Stimulated activated CD4-positive, alpha-beta T cell treated with anti-CD3 and anti-CD28 coated beads, Interleukin-12 subunit alpha, Interleukin-12 subunit beta, amount 100 ng/mL, for 4 hours (primary cell): Measurements from ENCODE around the gene LARP4B.

Source experiments
- DNase-seq: peaks from one replicate; pipeline ENCODE4 v3.0.0-alpha.2; 2020

The LARP4B gene

GRCh38 chr10:931326-932318 lies at the start of gene LARP4B:
Gene LARP4B (minus strand): TSS chr10:931705. CDS start chr10:885721, 45,984 bp downstream.
- peak; percentile 95 for DNase-seq

DNA sequence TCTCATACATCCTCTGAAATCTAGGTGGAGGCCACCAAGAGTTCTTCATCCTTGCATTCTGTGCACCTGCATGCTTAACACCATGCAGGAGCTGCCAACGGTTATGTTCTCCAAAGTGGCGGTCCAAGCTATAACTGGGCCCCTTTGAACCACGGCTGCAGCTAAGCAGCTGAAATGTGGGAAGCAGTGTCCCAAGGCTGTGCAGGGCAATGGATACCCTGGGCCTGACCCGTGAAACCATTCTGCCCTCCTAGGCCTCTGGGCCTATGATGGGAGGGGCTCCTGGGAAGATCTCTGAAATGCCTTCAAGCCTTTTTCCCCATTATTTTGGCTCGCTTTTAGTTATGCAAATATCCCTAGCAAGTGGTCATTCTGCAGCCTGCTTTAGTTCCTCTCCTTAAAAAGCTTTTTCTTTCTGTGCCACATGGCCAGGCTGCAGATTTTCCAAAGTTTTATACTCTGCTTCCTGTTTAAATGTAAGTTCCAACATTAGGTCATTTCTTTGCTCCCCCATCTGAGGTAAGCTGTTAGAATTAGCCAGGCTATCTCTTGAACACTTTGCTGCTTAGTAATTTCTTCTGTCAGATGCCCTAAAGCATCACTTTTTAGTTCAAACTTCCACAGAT lies 49.1 kb upstream of the LARP4B start:
- DNase-seq, result no peak

DNA sequence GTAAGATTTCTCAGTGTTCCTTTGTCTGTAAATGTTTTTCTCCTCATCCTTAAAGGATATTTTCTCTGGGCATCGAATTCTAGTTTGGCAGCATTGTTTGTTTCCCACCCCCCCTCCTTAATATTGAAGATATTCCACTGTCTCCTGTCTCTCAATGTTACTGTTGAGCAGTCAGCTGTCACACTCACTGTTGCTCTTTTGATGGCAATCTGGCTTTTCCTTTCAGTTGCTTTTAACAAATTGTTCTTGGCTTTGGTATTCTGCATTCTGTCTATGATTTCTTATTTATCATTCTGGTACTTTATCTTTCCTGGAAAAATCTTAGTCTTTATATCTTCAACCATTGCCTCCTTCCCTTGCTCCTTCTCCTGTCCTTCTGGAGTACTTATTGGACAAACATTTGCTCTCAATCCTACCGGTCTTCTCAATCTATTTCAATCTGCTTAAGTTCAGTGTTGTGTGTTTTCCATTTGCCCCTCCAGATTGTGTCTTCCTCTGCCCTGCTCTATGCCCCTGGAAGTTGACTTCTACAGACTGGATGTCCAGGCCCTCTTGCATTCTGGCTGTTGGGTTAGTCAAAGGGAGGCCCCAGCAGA lies 47.4 kb upstream of the LARP4B start:
- DNase-seq, result no peak

DNA sequence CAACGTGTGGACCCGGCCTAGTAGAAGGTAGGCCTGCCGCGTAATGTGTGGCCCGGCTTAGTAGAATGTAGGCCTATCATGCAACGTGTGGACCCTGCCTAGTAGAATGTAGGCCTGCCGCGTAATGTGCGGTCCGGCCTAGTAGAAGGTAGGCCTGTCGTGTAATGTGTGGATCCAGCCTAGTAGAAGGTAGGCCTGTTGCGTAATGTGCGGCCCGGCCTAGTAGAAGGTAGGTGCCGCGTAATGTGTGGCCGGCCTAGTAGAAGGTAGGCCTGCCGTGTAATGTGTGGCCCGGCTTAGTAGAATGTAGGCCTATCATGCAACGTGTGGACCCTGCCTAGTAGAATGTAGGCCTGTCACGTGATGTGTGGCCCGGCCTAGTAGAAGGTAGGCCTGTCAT lies 44.8 kb upstream of the LARP4B start:
- DNase-seq, result no peak

DNA sequence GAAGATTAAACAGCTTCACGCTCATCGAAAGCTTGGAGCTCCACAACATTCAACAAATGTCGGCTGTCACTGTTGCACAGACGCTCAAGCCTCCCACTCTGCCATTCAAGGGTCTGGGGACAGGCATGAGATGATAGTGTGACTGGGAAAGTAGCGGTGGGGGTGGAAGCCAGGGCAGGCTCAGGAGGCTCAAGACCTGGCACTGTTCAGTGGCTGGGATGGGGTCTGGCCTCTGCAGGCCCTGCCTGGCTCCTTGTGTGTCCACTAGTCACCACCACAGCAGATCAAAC lies 43.2 kb upstream of the LARP4B start:
- no peak for DNase-seq

DNA sequence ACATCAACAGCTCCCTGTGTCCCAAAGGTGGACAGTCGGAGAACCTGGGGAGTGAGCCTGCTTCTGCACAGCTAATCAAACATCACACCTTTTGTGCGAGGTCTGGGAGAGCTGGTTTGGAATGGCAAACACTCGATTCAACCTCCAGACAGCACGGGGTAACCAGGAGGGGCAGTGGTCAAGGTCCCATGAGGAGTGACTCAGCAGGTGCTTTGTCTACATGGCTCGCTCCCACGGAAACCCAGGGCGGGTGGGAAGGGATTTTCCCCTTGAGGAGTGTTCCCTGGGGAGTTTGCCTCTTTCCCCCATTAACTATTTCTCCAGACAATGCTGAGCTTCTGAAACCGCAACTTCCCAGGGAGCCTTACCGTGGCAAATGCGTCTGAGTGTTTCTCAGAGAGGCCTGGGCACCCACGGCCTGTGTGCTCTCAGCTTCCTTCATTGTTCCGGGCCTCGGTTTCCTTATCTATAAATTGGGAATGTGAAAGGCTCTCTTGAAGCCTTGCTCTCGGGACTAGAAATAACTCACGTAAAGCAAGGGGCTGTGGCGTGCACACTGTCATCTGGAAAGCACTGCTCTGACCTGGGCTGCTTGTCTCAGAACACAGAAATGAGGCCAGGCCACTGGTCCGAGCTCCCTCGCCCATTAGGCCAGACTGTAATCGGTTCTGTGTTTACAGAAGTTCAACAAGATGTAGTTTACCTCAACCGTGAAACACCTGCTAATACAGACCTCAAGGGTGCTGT lies 42.7 kb upstream of the LARP4B start:
- DNase-seq, result no peak

DNA sequence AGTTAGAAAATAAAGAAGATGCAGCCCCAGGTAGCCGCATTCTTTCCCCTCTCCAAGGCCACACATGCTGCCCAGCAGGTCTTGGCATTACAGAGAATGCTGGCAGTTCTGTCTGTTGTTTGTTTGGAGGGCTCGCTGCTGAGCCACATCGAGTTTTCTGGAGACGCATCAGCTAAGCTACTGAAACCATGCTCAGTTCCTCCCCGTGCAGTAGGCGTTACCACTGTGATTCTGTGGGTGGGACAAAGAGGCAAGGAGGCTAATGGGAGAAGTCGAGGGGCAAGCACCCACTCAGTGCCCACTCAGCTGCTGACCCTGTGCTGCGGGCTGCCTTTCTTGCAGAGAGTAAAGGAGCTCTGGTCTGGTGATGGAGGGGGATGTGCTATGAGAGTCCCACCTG lies 41.3 kb upstream of the LARP4B start:
- DNase-seq, result no peak

- no peak for DNase-seq
Observed at GRCh38 chr10:971613-972012, 40.1 kb upstream of the LARP4B start.

DNA sequence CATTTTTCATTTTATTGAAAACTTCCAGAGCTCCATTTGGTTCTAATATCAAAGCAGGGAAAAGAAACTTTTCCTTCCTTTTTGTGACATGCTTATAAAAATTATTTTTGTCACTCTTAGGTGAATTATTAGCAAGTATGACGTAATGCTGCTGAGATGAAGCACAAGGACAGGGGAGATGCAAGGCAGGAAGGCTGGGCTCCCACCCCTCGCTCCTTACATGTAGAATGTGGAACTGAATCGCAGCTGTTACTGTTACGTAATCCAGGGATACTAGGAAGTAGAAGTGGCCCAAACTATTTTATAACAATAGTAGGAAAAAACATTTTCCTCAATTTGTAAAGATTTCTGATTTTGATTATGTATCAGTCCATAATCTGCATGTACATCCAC lies 39.6 kb upstream of the LARP4B start:
- no peak for DNase-seq

DNA sequence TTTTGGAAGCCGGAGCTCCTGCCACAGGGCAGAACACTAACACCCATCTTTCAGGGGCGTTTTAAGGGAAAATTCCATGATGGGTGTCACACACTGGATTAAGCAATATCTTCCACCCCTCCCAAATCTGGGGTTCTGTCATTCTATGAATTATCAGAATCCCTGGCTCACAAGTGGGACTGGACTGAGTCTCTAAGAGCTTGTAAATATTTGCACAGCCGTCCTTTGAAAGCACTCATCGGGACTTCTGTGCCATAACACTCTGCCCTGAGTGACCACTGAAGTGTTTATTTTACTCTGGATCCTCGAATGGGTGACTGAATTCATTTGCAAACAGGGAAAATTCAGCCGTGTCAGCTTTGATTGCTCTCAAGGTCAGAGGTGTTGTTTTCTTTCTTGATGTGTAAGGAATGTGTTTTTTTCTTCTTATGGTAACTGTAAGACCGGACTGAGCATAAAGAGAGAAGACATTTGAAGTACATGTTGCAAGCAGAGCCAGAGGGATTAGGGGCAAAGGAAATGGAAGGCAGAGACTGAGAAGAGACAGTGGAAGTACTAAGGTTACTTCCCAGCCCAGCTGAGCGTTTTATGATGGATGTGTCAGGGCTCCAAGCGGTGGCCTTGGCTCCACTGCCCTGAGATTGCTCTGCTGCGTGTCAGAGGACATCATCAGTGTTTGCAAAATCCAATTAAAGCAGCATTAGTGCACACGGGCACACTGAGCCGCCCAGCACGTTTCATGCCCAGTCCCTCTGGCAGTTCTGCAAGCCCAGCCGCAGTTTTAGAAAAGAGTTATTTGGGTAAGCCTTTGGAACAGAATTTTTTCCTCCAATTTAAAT lies 39.0 kb upstream of the LARP4B start:
- no peak for DNase-seq

- no peak for DNase-seq
Observed at GRCh38 chr10:969473-970150, 38.1 kb upstream of the LARP4B start.

DNA sequence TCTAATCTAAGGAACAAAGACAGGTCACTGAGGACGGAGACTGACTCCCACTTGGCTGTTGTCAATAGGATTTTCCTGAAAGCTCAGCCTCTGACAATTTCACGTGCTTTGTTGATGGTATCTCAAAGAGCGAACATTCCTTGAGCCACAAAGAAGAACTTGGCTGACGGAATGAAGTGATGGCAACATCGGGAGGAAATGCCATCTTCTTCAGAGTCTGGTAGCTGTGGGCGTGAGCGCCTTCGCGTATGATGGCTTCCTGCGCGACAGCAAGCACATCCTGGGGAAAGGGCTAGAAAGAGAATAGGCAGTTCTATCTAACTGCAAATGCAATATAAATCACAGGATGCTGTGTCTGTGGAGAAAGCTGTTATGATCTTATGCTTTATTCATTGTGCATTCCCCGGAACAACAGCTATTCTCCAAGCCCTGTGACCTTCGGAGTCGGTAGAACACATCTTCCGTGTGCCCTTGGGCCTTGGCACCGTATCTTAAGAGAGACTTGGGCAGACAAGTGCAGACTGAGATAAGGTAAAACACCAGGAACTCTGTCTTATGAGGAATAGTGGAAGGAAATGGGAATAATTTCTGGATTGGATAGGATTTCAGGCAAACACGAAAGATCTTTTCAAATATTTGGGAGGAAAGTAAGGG lies 37.2 kb upstream of the LARP4B start:
- no peak for DNase-seq

GRCh38 chr10:966466-967235 lies 35.1 kb upstream of the LARP4B start:
- DNase-seq, result no peak

GRCh38 chr10:964988-965417 lies 33.5 kb upstream of the LARP4B start:
- no peak for DNase-seq

DNA sequence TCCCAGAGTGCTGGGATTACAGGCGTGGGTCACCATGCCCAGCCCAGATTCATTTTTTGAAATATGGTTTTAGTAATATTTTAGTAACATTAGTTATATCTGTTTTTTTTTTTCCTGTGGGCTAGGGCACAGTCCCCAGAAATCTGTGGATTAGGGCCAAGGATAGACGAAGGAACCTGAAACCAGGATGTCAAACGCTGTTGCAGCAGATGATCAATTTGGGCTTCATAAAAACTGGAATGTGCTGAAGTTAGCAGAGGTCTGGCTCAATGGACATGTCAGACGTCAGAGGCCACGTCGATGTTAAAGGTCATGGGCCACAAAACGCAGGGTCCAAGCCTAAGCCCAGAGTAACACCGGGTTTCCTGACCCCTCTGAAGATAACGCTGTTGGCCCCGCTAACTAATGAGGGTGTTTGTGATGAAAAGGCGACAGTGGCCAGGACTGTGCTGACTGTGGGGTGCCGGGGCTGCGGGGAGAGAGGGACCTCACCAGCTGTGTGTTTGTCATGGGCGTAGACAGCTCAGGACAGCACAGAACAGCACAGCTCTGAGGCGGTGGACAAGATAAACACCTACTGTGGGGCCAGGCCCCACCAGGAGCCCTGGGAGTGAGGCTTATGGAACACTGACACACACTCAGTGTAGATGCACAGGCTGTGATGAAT lies 32.9 kb upstream of the LARP4B start:
- no peak for DNase-seq

DNA sequence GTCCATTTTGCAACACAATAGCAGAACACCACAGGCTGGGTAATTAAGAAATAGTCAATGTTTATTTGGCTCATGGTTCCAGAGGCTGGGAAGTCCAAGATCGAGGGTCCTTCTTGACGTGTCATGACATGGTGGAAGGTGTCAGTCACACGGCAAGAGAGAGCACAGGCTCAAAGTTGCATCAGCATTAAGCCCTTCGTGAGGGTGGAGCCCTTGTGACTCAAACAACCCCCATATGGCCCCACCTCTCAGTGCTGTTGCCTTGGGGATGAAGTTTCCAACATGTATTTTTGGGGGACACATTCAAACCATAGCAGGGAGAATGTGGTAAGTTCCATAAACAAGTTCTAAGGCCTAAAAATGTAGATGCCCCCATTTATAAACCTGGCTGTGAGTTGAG lies 32.1 kb upstream of the LARP4B start:
- no peak for DNase-seq

- DNase-seq, result no peak
Observed at GRCh38 chr10:963186-963585, 31.7 kb upstream of the LARP4B start.

DNA sequence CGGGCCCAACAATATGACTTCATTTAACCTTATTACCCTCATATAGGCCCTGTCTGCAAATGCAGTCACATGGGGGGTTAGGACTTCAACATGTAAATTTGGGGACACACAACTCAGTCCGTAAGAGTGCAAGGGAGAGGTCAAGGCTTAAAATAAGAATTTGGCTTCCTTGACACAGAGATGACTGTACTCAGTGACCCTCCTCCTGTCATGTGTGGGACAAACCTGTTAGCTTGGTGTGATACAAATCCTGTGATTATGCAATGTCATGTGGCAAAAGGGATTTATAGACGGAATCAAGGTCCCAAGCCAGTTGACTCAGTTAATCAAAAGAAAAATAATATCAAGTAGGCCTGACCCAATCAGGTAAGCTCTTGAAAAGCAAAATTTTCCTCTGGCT lies 30.8 kb upstream of the LARP4B start:
- no peak for DNase-seq

GRCh38 chr10:958856-959255 lies 27.4 kb upstream of the LARP4B start:
- DNase-seq, result no peak

DNA sequence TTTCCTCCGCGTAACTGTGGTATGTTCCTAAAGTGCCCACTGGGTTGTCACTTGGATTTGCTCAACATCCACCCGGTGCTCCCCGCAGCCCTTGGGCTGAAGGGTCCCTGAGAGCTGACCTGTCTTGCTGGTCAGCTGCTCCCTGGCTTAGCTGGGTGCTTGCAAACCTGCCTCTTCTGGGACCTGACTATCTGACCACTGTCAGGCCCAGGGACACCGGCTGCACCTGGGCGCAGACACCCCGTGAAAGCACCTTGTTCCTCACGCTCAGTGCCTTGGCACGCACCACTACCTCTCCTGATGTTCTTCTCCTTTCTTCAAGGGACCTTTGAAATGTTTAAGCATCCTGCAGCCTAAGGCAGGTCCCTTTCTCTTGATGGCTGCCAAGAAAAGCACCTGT lies 26.6 kb upstream of the LARP4B start:
- DNase-seq, result no peak
